D721Med (cell line): Measurements from ENCODE around the gene ESPN.
"Not testable (repeated sequence)": the region's sequence is repeated elsewhere in the genome, so short reads cannot be mapped to it uniquely, and the experiment has no call there.

Experiments used
- DNase-seq: peaks from one replicate; pipeline ENCODE4 v3.0.0; 2011; ENCODE audit warnings: low spot score; ENCODE audit not compliant: insufficient read length
- FAIRE-seq: peaks from 2 replicates; lab custom pipeline; 2011; peaks lifted over from hg19 to GRCh38; lab: Jason Lieb, UNC
- CTCF ChIP-seq: IDR thresholded peaks from 2 replicates; pipeline ENCODE4 v1.5.1; 2012; ENCODE audit warnings: mild to moderate bottlenecking, control low read depth; ENCODE audit not compliant: insufficient read depth; ENCODE audit errors: missing control alignments

The ESPN gene

GRCh38 chr1:6423321-6423999, 1.1 kb upstream of the ESPN start:
- DNase-seq = no peak
- TF ChIP-seq CTCF = peak; percentile 42
- no peak for FAIRE-seq

- DNase-seq (no peak), FAIRE-seq (no peak)
- no peak for TF ChIP-seq CTCF
Measured at GRCh38 chr1:6424000-6424565, 493 bp upstream of the ESPN start.

- TF ChIP-seq CTCF = no peak
- DNase-seq (no peak), FAIRE-seq (no peak)
Measured at GRCh38 chr1:6425658-6426057, 1.1 kb downstream of the ESPN start.

- TF ChIP-seq CTCF = no peak
- DNase-seq (no peak), FAIRE-seq (no peak)
Measured at GRCh38 chr1:6426277-6426971, 1.8 kb downstream of the ESPN start.

GRCh38 chr1:6426972-6427350, 2.4 kb downstream of the ESPN start:
- FAIRE-seq = no peak
- TF ChIP-seq CTCF = no peak
- DNase-seq = no peak

GRCh38 chr1:6427441-6428390, 3.1 kb downstream of the ESPN start:
- FAIRE-seq (no peak), DNase-seq (no peak)
- TF ChIP-seq CTCF = no peak

GRCh38 chr1:6428453-6428852, 3.9 kb downstream of the ESPN start:
- not testable (repeated sequence) for FAIRE-seq, DNase-seq

- FAIRE-seq, DNase-seq: not testable (repeated sequence)
Measured at GRCh38 chr1:6429660-6430411, 5.3 kb downstream of the ESPN start.

GRCh38 chr1:6431645-6432579, 7.3 kb downstream of the ESPN start:
- FAIRE-seq, DNase-seq: not testable (repeated sequence)
